ENCODE data around the gene SFMBT2.

The SFMBT2 gene

GRCh38 chr10:7277432-7277831 is 133.4 kb downstream of the SFMBT2 start:
- in situ Hi-C loops (cut with MboI; ENCODE audit: low sequenced_read_pairs), result no loop called here

GRCh38 chr10:7275761-7276440 is 134.9 kb downstream of the SFMBT2 start:
- in situ Hi-C loops (cut with MboI; ENCODE audit: low sequenced_read_pairs), result no loop called here

- in situ Hi-C loops (cut with MboI; ENCODE audit: low sequenced_read_pairs), result no loop called here
Observed at GRCh38 chr10:7274293-7274692, 136.5 kb downstream of the SFMBT2 start.

- in situ Hi-C loops (cut with MboI; ENCODE audit: low sequenced_read_pairs), result no loop called here
Observed at GRCh38 chr10:7272008-7272407, 138.8 kb downstream of the SFMBT2 start.

- in situ Hi-C loops (cut with MboI; ENCODE audit: low sequenced_read_pairs), result no loop called here
Observed at GRCh38 chr10:7269988-7270387, 140.8 kb downstream of the SFMBT2 start.

GRCh38 chr10:7267142-7267541 is 143.7 kb downstream of the SFMBT2 start:
- in situ Hi-C loops (cut with MboI; ENCODE audit: low sequenced_read_pairs), result no loop called here

GRCh38 chr10:7265396-7266123 is 145.3 kb downstream of the SFMBT2 start:
- in situ Hi-C loops (cut with MboI; ENCODE audit: low sequenced_read_pairs), result no loop called here

GRCh38 chr10:7264313-7264756 is 146.5 kb downstream of the SFMBT2 start:
- in situ Hi-C loops (cut with MboI; ENCODE audit: low sequenced_read_pairs), result no loop called here

- in situ Hi-C loops (cut with MboI; ENCODE audit: low sequenced_read_pairs), result no loop called here
Observed at GRCh38 chr10:7263616-7264015, 147.2 kb downstream of the SFMBT2 start.

- in situ Hi-C loops (cut with MboI; ENCODE audit: low sequenced_read_pairs), result no loop called here
Observed at GRCh38 chr10:7261351-7261750, 149.5 kb downstream of the SFMBT2 start.

GRCh38 chr10:7260912-7261311 is 149.9 kb downstream of the SFMBT2 start:
- in situ Hi-C loops (cut with MboI; ENCODE audit: low sequenced_read_pairs), result no loop called here

GRCh38 chr10:7260412-7260900 is 150.4 kb downstream of the SFMBT2 start:
- in situ Hi-C loops (cut with MboI; ENCODE audit: low sequenced_read_pairs), result no loop called here

- in situ Hi-C loops (cut with MboI; ENCODE audit: low sequenced_read_pairs), result no loop called here
Observed at GRCh38 chr10:7258948-7259523, 151.8 kb downstream of the SFMBT2 start.

GRCh38 chr10:7255517-7255916 is 155.3 kb downstream of the SFMBT2 start:
- in situ Hi-C loops (cut with MboI; ENCODE audit: low sequenced_read_pairs), result no loop called here

- in situ Hi-C loops (cut with MboI; ENCODE audit: low sequenced_read_pairs), result no loop called here
Observed at GRCh38 chr10:7251696-7252465, 159.0 kb downstream of the SFMBT2 start.

- in situ Hi-C loops (cut with MboI; ENCODE audit: low sequenced_read_pairs), result no loop called here
Observed at GRCh38 chr10:7250236-7250635, 160.6 kb downstream of the SFMBT2 start.

GRCh38 chr10:7248585-7249164 is 162.2 kb downstream of the SFMBT2 start:
- in situ Hi-C loops (cut with MboI; ENCODE audit: low sequenced_read_pairs), result no loop called here

GRCh38 chr10:7248148-7248547 is 162.7 kb downstream of the SFMBT2 start:
- in situ Hi-C loops (cut with MboI; ENCODE audit: low sequenced_read_pairs), result no loop called here

- in situ Hi-C loops (cut with MboI; ENCODE audit: low sequenced_read_pairs), result no loop called here
Observed at GRCh38 chr10:7245505-7245904, 165.3 kb downstream of the SFMBT2 start.

- in situ Hi-C loops (cut with MboI; ENCODE audit: low sequenced_read_pairs), result no loop called here
Observed at GRCh38 chr10:7243873-7244272, 167.0 kb downstream of the SFMBT2 start.

GRCh38 chr10:7243139-7243538 is 167.7 kb downstream of the SFMBT2 start:
- in situ Hi-C loops (cut with MboI; ENCODE audit: low sequenced_read_pairs), result no loop called here
